CD4-positive, alpha-beta T cell treated with Interleukin-15 for 1 hour (primary cell): Measurements from ENCODE around the gene NSG1.
A peak's percentile ranks its signal among the peaks of the same experiment; 100 is the strongest.
"Not testable (repeated sequence)": the region's sequence is repeated elsewhere in the genome, so short reads cannot be mapped to it uniquely, and the experiment has no call there.

Experiments used
- DNase-seq: peaks from one replicate; pipeline ENCODE4 v3.0.0-alpha.2; 2020

NSG1 gene

DNA sequence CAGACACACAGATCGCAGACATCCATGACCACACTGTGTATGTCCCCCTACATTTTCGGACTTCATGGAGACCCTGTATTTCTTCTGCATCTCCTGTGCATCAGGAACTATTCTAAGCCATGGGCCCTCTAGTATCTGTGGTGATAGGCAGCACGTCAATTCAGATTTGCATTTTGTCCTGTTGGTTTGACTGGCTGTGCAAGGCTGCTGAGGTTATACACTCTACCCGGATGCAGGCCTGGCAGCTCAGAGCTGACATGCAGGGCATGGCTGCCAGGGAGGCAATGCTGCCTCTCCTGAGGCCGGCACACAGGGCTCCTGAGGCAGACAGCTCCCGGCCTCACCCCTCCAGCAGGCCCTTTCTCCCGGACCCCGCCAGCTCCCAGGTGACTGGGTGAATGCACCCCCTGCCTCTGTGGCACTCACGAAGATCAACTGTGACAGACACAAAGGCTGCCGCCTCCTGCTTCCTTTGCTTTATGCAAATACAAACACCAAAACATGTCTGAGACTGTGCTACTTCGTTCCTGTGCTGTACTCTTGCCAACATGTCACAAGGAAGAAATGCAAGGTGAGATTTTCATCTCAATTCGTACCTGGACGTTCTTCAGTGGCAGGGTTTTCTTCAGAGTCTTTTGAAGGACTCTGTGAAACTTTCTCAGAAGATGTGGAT is 51.0 kb downstream of the NSG1 start:
- DNase-seq = no peak

DNA sequence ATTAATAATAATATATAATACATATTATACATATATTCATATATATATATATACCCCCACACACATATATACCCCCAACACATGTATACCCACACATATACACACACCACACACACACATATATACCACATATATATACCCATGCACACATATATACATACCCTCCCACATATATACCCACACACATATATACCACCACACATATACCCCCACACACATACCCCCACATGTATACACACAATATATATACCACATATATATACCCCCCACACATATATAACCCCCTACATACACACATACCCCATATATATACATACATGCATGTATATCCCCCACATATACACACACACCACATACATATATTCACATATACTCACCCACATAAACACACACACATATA is 52.0 kb downstream of the NSG1 start:
- no peak for DNase-seq

DNA sequence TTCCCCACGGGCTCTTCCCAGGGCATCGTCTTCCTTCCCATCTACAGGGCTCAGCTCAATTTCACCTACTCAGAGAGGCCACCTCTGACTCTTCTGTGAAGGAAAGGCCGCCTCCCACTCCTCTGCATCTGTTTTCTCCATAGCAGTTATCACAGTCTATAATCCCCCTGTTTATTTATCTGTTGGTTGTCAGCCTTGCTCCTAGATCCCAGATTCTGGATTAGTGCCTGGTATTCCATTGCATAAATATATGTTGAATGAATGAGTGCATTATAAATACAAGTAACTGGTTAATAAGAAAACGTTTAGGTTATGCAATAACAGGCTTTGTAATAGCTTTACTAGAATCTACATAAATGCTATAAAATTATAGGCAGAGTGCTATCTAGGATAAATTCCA is 52.9 kb downstream of the NSG1 start:
- DNase-seq = no peak

DNA sequence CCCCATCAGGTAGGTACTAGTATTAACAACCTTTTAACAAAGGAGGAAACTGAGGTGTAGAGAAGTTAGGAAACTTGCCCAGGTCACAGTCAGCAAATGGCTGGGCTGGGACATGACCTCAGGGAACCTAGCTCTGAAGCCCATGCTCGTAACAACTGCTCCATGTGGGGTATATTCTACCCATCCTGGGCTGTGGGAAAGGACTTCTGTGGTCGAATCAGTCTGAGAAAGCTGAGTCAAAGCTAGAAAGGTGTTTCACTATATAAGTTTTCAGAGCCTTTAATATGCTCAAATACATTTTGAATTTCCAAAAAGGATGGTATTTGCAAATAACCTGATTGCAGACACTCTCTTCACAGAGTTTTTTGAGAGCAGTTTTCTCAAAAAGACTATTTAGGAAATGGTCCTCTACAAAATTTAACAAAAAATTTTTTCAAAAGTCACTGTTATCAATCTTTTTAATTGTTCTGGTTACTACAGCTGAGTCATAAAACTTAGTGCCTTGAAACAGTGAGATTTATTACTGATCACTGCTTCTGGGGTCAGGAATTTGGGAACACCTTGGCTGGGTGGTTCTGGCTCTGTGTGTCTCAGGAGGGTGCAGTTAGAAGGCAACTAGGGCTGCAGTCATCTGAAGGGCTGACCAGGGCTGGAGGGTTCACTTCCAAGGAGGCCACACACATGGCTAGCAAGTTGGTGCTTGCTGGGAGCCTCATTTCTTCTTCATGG is 53.6 kb downstream of the NSG1 start:
- no peak for DNase-seq

DNA sequence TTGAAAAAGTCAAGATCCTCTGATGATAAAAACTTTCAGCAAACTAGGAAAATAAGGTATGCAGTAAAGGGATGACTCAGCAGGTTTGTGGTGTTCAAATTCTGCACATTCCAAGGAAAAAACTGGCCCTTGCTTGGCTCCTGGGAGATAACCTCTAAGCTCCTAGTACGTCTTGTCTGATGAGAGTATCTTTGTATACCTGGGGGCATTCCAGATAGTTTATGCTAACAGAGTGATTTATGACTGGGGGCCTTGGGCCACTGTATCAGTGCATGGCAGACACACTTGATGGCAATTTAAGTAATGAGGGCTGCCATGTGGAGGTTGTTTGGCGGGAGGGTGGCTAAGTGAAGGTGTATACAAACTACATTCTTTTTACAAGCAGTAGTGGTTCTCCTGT is 56.9 kb downstream of the NSG1 start:
- no peak for DNase-seq

DNA sequence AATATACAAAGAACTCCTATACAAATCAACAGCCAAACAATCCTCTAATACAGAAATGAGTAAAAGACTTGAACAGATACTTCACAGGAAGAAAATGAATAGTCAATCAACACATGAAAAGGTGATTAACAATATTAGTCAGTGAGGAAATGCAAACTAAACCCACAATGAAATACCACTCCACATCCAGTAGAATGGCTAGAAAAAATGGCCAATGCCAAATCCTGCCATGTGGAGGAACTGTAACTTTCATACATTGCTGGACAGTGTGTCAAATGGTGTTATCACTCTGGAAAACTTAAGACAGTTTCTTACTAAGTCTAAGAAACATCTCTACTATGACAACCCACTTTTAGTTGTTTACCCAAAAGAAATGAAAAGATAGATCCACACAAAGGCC is 59.5 kb downstream of the NSG1 start:
- no peak for DNase-seq

DNA sequence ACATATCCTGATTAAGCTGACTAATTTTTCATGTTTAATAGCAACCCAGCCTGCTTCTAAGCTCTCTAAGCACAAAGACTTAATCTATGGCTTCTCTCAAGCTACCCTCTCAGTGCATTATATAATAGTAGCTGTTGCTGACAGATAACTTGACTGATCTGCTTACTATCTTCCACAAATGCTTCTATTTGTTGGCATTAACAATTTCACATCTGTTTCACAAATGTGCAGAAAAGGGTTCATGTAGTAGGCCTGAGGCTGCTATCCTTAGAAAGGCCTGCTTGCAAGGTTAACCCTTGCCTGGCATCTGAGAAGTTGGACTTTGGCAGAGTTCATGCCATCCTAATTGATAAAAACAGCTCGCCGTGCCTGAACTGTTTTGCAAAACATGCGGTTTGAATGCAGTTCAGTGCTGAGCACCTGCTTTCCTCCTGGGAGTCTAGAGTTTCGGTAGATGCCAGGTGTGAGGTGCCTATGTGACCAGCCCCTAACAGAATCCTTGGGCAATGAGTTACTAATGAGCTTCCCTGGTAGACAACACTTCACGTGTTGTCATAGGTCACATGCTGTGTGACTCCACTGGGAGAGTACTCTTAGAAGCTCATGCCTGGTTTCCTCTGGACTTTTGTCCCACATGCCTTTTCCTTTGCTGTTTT is 68.4 kb downstream of the NSG1 start:
- DNase-seq = no peak

DNA sequence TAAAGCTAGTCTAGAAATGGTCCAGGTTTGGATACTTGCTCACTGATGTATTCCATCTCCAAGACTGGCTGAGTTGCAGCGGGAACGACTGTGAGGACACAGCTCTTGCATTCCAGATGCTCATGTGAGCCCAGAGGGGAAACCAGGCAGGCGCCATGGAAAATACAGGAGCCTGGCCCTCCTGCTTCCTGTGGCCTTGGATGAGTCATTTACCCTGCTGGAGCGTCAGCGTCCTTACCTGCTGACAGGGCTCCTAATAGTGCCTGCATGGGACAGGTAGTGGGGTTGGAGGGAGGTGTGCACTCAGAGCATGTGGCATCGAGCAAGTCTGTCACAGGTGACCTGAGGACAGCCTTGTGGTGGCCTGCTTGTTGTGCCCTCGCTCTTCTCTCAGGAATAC is 69.4 kb downstream of the NSG1 start:
- DNase-seq = no peak

DNA sequence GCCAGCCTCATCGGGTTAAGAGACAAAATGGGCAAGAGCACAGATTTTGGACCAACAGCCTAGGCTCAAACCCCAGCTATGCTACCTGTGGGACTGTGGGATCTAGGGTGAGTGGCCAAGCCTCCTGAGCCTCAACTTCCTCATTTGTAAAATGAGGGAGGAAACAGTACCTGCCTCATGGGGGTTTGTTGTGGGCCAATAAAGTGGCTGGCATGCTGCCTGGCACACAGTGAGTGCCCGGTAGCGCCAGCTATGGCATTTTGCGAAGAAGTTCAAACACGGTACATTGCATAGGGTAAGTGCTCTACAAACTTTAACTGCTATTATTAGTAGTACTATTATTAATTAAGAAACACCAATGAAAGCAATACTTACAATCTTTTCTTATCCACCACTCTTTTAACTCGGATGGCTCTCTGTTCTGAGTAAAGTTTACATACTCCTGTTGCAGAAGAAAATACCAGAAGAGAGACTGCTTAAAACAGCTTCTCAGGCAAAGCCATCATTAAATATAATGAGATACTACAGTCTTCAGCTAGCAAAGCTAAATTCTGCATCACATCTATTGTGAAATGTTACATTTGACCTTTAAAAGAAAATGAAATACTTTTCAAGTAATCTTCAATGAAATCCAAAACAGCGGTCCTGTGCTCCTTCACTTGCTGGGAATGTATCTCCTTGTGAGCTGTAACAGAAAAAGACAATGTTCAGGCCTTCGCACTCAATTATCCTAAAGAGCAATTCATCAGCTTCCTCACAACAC is 70.1 kb downstream of the NSG1 start:
- no peak for DNase-seq

DNA sequence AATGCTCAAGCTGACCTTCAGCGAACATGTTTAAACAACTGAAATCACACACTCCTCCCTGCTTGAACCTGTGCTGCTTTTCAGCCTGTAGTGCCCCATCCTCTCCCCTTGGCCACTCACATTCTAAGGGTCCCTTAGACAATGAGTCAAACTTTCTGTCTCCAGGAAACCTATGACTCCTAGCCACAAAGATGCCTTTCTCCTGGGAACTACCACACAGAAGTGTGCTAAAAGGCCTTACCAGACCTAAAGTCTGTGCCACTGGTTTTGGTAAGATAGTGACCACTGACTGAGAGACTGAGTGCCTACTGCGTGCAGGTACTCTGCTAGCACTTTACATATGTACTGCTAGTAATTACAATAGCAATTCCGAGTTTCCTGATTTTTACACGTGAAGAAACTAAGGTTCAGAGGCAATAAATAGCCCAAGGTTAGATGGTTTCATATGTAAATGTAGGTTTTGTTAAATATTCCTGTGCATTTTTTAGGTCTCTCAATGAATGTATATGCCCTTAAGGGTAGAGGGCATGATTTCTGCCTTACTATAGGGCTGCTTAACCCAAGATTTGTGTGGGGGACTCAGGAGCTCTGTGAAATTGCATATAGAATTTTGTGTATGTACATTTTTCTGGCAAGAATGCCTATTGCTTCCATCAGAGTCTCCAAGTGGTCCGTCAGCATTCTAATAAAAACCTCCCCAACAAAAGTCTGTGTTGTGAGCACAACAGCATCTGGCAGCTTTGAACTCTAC is 71.1 kb downstream of the NSG1 start:
- DNase-seq = no peak

DNA sequence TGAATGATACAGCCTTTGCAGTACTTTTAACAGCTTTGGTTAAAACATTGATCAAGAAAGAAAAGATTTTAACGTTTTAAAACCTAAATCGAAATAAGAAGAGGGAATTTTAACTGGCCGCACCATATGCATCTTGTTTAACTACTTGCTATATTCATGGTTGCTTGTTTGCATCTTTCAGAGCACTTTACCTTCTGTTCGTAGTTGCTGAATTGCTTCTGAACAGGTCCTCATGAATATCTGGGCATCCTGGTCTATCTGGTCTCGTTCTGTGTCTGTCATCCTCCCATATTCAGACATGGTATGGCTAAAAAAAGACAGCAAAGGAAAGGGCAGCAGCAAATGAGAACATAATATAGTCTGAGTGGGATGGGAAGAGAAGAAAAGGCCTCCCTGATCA is 72.3 kb downstream of the NSG1 start:
- no peak for DNase-seq

DNA sequence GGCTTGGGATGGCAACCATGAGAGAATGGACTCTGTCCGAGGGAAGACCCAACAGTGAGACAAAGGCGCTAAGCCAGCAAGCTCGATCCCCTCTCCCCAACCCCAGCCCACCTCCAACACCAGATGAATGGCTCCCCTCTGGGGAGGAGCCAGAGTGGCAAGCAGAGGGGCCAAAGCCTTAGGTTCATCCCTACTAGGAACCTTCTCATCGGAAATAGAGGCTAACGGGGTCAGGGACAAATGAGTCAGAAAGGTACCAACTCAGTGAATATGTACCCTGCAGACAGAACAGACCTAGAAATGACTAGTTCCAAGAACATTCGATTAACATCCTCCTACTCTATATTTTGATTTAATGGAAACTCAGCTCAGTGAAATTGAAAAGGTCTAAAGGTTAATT is 73.9 kb downstream of the NSG1 start:
- DNase-seq = no peak

DNA sequence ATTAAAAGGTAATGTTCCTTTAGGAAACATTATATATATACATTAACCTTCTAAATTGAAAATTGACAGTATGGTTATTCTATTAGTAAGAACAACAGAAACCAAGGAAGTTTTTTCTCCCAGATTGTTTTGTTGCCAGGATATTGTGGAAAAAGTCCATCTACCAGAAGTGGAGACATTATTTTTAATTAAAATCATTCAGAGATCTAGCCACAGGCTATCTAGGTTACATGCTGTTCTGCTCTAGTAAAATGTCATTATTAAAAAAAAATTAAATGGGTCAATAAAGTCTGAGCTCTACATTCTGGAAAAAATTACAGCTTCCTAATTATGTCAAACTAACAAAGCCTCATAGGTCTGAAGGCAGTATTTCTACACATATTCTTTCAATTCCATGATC is 74.3 kb downstream of the NSG1 start:
- DNase-seq = no peak

DNA sequence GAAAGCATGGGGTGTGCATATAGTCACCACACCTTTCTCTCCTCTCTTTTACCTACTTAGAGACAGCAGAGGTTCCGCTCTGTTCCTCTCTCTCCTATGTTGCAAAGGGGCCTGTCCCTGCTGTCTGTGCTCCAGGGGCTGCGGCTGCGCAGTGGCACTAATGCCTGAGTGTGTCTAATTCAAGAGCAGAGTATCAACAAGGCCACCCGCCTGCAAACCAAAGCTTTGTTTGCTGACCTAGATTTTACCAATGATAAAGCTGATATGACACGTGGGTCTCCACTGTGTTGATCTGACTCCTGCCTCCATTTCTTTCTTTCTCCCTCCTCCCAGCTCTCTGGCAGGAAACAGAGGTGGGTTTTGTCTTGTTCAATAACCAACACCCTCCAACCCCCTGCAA is 74.9 kb downstream of the NSG1 start:
- DNase-seq = peak; percentile 62

DNA sequence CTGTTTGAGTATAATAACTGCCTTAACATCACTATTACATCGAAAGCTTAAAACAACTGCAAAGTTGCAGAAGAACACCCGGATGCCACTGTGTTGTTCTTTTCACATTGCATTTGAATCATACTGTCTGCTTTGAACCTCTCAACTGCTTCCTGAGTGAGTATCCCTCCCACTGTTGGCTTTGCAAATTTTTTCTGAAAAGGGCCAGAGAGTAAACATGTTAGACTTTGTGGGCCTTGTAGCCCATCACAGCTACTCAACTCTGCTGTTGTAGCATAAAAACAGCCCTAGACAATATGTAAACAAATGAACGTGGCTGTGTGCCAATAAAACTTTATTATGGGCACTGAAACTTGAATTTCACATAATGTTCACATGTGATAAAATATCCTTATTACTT is 76.1 kb downstream of the NSG1 start:
- no peak for DNase-seq

DNA sequence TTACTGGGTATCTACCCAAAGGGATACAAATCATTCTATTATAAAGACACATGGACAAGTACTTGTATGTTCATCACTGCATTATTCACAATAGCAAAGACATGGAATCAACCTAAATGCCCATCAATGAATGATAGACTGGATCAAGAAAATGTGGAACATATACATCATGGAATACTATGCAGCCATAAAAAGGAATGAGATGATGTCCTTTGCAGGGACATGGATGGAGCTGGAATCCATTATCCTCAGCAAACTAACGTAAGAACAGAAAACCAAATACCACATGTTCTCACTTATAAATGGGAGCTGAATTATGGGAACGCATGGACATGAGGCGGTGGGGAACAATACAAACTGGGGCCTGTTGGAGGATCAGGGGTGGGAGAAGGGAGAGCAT is 78.3 kb downstream of the NSG1 start:
- not testable (repeated sequence) for DNase-seq
